Iris pigment epithelial cell (primary cell): Measurements from ENCODE around the gene TRAM2.

Experiments
- DNase-seq: peaks from one replicate; pipeline ENCODE4 v3.0.0-alpha.2; 2011; ENCODE audit warnings: low read depth

The TRAM2 gene

DNA sequence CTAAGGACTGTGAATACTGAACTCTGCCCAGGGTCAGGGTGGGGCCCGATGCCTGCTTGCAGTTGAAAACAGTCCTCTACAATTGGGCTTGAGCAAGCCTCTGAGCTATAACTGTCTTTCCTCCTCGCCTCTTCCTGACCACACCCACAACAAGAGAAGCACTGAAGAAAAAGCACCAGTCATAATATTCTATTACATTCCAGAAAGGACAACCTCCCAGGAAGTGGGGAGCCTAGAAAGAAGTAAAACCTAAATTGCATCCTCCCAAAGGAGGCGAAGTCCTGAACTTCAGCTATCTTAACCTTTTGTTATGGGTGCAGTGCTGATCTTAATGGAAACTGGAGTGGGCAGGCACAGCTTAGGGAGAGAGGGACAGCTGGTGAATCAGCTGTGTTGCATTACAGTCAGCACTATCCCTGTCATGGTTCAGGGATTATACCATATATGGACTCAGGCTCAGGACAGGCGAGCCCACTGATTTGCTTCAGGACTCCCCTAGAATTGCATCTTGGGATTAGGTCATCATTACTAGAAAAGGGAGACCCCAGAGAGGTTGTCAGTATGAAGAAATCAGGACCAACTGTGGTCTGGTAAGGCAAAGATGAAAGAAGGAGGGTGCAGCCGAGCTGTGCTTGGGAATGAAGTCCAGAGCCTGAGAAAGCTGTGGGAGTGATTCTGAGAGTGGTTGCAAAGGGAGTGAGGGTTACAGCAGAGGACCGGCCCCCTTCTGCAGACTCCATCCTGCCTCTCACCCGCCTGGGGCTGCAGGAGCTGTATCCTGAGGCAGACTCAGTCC, 18.3 kb upstream of the TRAM2 start:
- DNase-seq = peak; percentile 95

DNA sequence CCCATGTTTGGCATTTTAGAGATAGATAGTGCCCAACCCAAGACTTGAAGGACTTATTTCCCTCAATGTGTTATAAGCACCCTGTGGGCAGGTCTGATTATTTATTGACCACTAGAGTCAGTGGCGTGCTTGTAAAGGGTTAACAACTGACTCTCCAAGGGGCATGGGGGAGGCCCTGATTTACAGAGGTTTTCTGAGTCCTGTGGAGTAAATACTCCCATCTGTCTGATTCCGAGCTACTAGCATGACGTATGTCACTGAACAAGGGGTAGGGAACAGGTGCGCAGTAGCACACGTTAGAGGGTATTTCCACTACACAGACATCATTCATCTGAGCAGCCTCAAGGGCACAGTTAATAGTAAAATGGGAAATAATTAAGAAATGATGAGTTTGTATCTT, 17.4 kb upstream of the TRAM2 start:
- DNase-seq = no peak

DNA sequence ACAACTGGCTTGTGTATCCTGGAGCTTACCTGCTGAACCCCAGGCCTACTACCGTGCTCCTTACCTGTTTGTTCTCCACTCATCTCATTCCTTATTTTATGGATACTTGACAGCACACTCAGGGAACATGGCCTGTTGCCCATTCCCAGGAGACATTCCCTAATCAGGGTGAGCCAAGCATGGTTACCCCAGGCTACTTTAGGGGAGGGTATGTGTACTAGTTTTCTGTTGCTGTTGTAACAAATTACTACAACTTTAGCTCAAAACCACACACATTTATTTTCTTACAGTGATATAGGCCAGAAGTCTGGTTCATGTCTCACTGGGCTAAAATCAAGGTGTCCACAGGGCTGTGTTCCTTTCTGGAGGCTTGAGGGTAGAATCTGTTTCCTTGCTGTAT, 15.0 kb upstream of the TRAM2 start:
- DNase-seq = no peak

DNA sequence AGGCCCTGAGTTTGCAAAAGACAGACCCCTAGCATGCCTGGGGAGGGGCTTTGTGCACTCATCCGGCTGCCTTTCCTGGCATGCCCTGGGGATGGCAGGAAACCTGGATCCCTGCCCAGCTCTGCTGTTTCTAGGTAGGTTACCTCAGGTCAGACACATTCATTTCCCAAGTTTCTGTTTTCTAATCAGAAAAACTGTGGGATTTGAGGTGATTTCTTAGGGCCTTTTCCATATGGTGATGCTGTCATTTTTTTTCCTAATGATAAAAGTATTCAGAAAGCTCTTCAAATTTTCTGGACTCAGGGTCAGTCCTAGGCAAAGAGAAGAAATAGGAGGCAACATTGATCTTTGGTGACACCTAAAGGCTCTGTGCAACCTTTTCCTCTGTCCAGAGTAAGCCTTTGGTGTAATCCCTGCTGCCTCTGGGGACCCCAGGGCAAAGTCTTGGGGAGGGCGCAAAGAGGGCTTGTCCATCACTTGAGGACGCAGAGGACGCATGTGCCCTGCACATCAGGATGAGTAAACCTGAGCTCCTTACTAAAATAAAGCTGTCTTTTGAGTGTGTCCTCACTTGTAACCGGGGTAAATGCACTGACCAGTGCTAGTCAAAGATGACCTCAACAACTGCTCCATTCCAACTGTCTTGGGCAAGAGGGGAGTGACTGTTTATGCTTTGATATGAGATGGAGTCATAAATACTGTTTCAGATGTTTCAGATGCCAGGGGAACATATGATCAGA, 13.5 kb upstream of the TRAM2 start:
- peak; percentile 77 for DNase-seq

DNA sequence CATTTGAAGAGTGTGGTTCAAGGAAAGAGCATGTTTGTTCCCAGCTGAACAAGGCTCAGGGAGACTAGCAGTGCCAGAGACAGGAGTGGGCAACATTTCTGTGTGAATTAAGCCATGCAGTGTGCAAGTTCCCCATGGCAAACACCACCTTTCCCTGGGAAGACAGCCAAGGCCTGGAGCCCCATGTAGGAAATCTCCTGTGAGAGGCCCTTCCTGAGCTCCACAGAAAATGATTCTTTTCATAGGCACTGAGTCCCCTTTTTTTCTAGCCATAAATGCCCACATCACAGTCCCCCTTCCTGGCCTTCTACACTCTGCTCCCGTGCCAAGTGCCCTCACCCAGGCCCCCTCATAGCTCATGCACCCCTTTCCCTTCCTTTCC, 11.8 kb upstream of the TRAM2 start:
- DNase-seq = no peak

DNA sequence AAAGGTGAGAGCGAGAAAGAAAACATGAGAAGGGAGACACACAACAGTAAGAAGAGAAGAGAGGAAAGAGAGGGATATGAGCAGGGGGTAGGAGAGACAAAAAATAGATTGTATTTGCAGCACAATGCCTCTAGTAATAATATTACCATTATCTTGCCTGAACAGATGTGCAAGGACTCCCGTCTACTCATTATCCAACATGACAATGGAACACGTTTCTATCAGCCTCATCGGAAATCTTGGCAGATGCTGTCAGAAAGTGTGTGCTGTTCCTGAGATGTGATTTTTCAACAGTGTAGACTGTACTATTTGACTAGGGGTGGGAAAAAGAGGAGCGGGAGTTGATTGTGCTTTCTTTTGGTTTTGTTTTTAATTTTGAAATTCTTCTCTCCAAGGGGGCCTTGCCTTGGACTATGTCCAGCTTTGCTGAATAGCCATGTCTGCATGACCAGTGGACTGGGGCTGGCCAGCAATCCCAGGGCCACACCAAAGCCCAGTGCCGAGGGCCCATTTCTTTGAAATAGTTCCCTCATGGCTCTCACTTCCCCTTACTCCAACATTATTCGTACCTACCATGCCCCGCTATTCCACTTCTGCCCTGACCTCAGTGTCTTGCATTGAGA, 11.3 kb upstream of the TRAM2 start:
- no peak for DNase-seq

DNA sequence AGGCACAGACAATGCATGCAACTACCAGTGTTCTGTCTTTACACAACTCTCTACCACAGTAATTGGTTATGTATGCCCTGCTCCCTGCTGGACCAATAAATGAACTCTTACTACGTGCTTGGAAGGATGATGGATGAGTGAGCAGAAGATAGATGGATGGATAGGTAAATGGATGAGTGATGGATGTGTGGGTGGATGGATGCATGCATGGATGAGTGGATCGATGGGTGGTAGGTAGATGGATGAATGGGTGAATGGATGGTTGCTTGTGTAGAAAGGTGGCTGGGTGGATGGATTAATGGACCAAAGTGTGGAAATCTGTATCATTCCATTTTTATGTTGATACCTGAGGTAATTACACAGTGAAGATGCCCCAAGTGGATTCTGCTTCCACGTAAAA, 10.1 kb upstream of the TRAM2 start:
- DNase-seq = no peak

DNA sequence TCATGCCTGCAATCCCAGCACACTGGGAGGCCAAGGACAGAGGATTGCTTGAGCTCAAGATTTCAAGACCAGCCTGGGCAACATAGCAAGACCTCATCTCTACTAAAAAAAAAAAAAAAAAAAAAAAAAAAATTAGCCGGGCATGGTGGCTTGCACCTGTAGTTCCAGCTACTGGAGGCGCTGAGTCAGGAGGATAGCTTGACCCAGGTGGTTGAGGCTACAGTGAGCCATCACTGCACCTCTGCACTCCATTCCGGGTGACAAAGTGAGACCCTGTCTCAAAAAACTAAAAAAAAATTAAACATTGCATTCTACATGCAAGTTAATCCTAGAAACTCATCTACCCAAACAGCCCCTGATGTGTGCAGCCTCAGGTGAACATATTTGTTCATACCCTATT, 7.3 kb upstream of the TRAM2 start:
- no peak for DNase-seq

DNA sequence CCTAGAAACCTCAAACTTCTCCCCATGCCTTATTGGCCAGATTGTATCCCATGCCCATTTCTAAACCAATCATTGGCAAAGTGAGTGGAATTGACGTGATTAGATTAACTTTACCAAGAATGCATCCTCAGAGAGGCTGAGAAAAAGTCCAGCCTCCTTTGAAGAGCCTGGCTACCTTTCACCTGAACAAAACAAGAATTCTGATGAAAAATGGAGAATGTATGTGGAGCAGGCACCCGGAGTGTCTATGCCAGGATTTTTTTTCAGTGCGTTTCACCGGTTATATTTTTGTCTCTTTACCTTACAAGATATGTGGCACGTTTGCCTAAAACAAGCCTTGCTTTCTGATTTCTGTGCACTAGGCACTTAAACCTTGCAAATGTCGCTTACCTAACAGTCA, 6.1 kb upstream of the TRAM2 start:
- no peak for DNase-seq

DNA sequence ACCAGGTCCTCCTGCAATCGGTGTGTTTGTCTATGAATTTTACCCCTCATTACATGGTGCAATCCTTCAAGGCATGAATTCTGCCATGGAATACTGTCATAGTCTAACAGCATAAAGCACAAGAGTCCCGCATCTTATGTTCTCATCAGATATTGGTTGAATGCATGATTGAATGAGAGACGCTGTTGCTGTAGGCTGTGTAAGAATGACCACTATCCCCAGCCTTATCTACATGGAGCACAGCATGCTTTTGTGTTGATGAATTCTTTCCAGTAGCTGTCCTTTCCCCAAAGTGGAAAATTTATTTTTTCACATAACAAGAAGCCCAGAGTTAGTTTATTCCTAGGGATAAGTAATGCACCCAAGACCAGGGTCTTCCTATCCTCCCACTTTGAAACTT, 5.6 kb upstream of the TRAM2 start:
- DNase-seq = no peak

DNA sequence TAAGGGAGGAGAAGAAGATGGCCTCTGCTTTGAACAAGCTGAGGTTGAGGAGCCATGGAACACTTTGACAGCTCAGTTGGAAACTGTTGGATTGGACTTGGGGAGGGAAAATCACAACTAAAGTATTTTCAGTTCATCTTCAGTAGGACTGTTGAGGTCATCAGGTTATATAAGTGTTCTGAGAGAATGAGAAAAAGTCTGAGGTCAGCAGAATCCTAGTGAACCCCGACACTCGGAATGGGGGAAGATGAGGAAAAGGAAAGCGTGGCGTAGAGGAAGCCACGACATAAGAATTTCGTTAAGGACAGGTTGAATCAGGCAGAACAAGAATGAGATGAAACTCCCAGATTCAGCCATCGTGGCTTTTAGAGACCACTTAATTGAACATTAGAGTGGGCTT, 4.0 kb upstream of the TRAM2 start:
- no peak for DNase-seq

DNA sequence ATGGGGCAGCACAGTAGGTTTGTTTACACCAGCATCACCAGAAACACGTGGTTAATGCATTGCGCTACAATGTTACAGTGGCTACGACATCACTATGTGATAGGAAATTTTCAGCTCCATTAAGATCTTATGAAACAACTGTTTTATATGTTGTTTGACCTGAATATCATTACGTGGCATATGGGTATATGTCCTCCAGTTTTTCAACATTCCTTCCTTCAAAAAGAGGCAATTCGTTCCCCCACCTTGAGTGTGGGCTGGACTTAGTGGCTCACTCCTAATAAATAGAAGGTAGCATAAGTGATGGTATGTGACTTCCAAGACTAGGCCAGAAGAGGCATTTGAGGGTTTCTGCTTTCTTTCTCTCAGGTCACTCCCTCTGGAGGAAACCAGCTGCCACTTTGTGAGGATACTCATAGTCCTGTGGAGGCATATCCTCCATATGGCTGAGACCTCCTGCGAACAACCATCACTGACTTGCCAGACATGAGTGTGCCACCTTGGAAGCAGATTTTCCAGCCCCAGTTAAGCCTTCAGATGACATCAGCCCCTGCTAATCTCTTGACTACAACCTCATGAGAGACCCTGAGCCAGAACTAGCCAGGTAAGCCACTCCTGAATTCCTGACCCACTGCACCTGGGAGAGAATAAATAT, 2.3 kb upstream of the TRAM2 start:
- DNase-seq = no peak

DNA sequence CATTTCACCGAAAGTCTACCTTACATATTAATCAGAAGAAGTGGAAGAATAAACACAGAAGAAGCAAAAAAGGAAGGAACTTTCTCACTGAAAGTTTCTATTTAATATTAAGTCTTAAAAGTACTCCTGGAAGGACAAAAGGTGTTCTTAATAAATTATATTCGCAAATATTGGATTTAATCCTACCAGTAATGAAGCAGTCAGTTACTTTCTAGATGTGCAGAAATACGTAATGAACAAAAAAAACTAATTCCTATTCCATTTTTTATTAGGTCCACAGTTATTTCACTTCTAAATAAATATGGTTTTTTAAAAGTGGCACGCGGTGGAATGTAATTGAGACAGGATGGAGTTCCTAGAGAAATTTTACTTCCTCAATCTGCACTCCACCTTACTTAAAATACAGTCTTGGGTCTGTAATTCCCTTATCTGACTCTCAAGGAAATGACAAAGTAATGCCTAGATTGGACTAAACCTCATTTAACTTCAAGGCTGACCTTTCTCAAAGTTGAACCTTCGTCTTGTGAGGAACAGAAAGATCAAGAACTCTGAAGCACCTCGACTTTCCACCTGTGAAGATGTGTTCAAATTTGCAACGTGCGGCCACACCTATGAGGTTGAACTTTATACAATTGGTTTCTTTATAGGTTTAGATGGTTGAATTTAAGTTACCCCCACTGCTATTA, 1.1 kb upstream of the TRAM2 start:
- DNase-seq = no peak

DNA sequence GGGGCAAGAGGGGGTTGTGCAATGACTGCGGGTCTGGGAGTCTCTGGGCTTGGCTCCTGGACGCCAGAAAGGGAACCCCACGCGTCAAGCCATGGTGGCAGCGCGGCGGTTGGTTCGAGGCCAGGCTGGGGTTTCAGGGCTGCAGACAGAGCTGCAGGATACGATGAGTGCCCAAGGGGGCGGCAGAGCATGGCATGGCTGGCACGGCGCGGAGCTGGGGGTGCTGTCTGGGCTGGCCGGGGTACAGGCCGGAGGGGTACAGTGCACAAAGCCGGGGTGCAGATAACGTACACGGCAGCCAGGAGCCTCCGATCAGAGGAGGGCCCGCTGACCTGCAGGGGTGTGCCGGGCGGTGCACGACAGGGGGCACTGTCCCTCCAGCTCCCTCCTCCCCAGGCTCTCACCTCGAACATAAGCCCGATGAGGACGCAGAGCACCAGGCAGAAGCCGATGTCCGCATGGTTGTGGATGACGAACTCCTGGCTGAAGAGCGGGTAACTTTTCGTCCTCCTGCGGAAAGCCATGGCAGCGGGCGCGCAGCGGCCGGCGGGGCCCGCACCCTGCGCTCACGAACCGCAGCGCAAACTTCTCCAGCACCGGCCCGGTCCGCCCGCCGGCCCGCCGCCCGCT, 353 bp downstream of the TRAM2 start:
- peak; percentile 88 for DNase-seq

DNA sequence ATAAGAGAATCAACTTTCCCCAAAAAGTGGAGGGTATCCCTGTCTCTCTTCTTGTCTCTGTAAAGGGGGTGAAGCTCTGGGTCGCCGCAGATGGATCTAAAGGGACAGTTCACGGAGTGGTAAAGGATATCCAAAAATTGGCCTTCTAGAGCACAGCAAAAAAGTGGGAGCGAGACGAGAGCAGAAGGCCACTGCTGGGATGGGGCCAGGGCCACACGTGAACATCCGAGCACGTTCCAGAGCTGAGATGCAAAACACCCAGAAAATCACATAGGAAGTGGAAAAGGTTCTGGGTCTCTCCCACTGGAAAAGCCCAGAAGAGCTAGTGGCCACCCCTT, 837 bp downstream of the TRAM2 start:
- no peak for DNase-seq

DNA sequence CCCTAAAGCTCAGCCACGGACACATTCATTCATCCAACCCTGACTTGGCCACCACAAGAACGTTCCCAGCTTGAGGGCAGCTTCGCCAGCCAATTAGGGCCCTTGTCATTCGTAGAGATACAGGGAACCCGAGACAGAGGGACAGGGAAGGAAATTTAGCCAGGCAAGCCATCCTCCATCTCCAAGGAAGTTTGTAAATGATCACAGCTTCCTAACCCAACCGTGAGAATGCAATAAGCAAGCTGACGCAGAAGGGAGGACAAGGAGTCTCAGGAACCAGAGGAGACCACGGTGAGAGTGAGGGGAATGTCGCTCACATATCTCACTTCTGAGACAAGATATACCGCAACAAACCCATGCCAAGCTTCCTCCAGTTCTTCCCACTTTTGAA, 1.4 kb downstream of the TRAM2 start:
- DNase-seq = peak; percentile 38

DNA sequence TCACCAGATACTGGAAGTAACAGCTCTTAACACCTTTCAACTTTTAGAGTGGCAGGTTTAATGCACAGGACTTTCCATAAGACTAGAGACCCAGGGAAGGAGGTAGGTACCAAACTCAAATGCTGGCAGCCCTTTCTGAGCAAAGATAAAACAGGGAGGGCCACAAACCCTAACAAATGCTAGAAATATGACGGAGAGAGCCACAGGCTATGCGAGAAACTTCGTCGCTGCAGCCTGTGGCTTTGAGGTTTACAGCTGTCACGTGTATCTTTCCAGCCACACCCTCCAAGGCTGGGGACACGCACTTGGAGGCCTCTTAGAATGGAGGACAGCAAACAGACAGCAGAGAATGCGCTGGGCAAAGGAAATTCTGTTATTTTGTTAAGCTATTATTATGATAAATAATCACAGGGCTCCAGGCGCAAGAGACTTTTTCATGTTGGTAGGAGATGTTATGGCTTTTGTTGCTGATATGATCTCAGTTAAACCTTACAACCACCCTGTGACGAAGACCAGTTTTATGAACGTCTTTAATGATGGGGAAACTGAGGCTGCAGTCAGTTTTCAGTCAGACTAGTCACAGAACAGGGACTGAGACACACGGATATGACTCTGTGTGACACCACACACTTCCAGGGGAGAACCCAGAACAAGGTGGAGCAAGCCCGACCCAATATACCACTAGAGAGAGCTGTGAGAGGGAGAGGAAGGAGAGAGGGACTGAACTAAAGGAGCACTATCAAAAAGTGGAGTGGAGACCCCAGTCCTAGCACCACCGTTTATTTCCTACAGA, 2.0 kb downstream of the TRAM2 start:
- DNase-seq = peak; percentile 71

DNA sequence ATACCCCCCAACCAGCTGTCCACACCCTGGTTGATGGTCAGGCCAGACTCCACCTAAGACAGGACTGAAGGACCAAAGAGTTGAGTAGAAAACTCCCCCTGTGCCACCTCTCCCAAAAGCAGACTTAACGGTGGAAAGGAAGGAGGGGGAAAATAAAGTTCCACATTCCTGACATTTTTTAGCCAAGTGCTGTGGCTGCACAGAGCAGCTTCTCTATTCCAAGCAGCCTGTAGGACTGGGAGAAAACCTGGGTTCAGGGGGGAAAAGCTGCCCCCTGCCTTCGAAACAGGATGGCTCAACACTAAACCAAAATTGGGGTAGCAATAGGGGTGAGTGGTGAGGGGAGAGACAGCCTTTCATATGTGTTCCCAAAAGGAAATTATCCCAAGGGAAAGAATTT, 3.6 kb downstream of the TRAM2 start:
- no peak for DNase-seq

DNA sequence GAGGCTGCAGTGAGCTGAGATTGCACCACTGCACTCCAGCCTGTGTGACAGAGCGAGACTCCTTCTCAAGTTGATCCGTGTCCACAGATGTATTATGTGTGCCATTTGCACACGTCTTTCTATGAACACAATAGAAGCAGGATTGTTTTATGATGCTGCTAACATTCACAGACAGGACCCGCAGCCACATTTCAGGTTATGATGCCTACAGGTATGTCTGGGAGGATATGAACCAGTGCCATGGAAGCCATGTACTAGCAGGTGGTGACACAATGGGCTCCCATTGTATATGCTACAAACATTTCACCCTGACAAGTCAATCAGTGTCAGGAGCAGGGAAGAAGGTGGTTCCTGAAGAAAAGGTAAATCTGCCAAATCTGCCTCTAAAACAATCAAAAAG, 4.3 kb downstream of the TRAM2 start:
- DNase-seq = no peak

DNA sequence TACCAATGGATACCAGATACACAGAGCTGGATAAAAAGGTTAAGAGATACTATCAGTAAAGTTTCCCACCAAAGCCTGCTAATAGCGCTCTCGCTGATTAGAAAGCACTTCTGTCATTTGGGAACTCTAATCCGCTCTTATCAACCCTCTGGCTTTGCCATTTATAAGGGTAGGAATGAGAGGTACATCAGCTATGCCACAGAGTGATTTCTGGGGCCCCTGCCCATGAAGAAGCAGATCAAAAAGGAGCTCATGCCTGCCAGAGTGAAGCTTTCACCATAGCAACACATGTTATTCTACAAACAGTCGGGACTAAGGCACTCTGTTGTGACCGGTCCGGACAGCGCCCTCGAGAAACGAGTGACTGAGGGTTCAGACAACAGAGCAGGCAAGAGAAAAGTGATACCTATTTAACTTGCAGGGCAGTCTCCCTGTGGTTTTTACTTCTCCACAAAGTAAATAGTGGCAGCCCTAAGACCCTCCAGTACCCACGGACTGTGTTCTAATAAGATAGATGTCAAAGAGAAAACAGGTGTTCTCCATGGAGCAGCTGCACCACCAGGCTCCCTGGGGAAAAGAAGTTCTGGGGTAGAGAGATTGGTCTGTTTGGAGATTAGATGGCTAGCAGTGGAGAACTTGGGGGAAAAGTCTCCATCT, 5.6 kb downstream of the TRAM2 start:
- no peak for DNase-seq

DNA sequence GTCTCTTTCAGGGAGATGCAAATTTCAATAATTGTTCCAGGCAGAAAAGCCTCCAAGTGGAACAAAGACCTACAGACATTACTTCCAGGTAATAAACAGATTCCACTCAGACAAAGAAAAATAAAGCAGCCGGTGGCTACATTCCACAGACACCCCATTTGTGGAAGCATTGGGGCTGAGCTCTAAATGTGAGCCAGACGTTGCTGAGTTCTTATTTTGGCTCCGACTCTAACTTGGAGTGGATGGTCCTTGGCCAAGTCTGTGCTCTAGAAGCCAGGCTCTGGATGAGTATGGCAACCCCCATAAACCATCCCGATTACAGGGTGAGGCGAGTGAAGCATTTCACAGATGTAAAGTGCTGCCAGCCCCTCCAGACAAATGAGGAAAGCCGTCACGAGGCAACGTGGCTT, 6.6 kb downstream of the TRAM2 start:
- DNase-seq = no peak
